Measurements from ENCODE around the gene SLC38A11. TPM values are rescaled to one million over a fixed set of nuclear protein-coding genes. Genes with fewer than 3 reads are reported as not detected.

SLC38A11 gene
- total and polyA plus RNA-seq, 10 of the 15 experiments (the other 5 are each of a cell fraction or from before 2014, with no cell fraction given): not detected

DNA sequence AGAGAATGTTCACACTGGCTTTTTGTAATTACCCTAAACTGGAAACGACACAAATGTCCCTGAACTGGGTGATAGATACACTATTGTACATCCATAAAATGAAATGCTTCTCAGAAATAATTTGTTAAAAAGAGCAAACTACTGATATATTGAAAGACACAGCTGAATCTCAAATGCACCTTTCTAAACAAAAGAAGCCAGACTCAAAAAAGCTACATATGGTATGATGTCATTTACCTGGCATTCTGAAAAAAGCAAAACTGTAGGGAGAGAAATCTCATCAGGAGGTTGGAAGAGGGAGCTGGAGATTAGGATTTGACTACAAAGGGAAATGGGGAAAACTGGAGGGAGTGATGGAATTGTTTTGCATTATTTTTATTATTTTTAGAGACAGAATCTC is 12.0 kb downstream of the SLC38A11 start:
- Histone ChIP-seq H3K4me1 (ENCODE audit: control insufficient read depth, insufficient read depth, low read length) (no peaks in the 10 kb centered on the region), H3K4me3 (no peak overlapping the region), H3K9ac (ENCODE audit: control insufficient read depth, insufficient read depth, low read length) (no peak overlapping the region), H3K27ac (ENCODE audit: control insufficient read depth, insufficient read depth) (no peak overlapping the region), H4K20me1 (ENCODE audit: control insufficient read depth, insufficient read depth) (no peaks in the 10 kb centered on the region), H3K36me3 (ENCODE audit: control insufficient read depth in 2 of 2, insufficient read depth in 2 of 2, low read length in 1 of 2) (no peaks in the 10 kb centered on the region), H3K4me2 (ENCODE audit: control insufficient read depth, insufficient read depth) (no peak overlapping the region), H2AFZ (ENCODE audit: control insufficient read depth, low read depth, low read length) (no peak overlapping the region), H3K27me3 (replicated peaks in 1 of 2; ENCODE audit: control insufficient read depth in 2 of 2, insufficient read depth in 2 of 2, low read length in 1 of 2) (no peaks in the 10 kb centered on the region), H3K9me3 (replicated peaks; ENCODE audit: control insufficient read depth, insufficient read depth, low read length) (no peaks in the 10 kb centered on the region), H3K79me2 (ENCODE audit: control insufficient read depth, insufficient read depth, low read length) (no peaks in the 10 kb centered on the region)
- WGBS (ENCODE audit: insufficient coverage, insufficient replicate concordance, low lambda C conversion rate, missing lambda C conversion rate): 0% methylated on average over 1 of the region's 1 CpG
- CTCF ChIA-PET: interaction anchor here (0.6 to 0.9 kb wide), 2 partner anchors 68 to 261 kb away, joined by 3 read pairs; partner anchors contain the start of gene SCN3A
- FAIRE-seq (no peak), DNase-seq (ENCODE audit: low read depth, low spot score) (no peak), ATAC-seq (no peak)
- SMC1A ChIA-PET (ENCODE audit: uncharacterized antibody, unreplicated experiment): no interaction called here
- POLR2A ChIA-PET: no interaction called here
- in situ Hi-C loops (cut with MboI) (no loop called here), intact Hi-C loops (cut with micrococcal nuclease; ENCODE audit: unreplicated experiment) (no loop called here)
- BruUV-seq (replicated peaks): no TSS peak
- RAD21 ChIA-PET (ENCODE audit: unreplicated experiment): no interaction called here
- no peak for TF ChIP-seq RBBP5 (conservative IDR thresholded peaks at IDR 0.05)

GRCh38 chr2:164937864-164938401 is 17.4 kb downstream of the SLC38A11 start:
- H3K9ac ChIP-seq (ENCODE audit: control insufficient read depth, insufficient read depth, low read length): no peak overlapping the region
- H3K27ac ChIP-seq (ENCODE audit: control insufficient read depth, insufficient read depth): no peak overlapping the region
- no peak overlapping the region for H3K4me2 ChIP-seq (ENCODE audit: control insufficient read depth, insufficient read depth)
- WGBS (ENCODE audit: insufficient coverage, insufficient replicate concordance, low lambda C conversion rate, missing lambda C conversion rate): 27% methylated on average over 3 of the region's 3 CpGs
- H3K36me3 ChIP-seq (ENCODE audit: control insufficient read depth in 2 of 2, insufficient read depth in 2 of 2, low read length in 1 of 2): no peaks in the 10 kb centered on the region
- no peaks in the 10 kb centered on the region for H3K4me1 ChIP-seq (ENCODE audit: control insufficient read depth, insufficient read depth, low read length)
- in situ Hi-C loops (cut with MboI) (no loop called here), intact Hi-C loops (cut with micrococcal nuclease; ENCODE audit: unreplicated experiment) (no loop called here)
- no peak for DNase-seq (ENCODE audit: low read depth, low spot score)
- no peaks in the 10 kb centered on the region for H4K20me1 ChIP-seq (ENCODE audit: control insufficient read depth, insufficient read depth)
- no TSS peak for BruUV-seq (replicated peaks)
- RAD21 ChIA-PET (ENCODE audit: unreplicated experiment): no interaction called here
- H3K27me3 ChIP-seq (replicated peaks in 1 of 2; ENCODE audit: control insufficient read depth in 2 of 2, insufficient read depth in 2 of 2, low read length in 1 of 2): no peaks in the 10 kb centered on the region
- H3K79me2 ChIP-seq (ENCODE audit: control insufficient read depth, insufficient read depth, low read length): no peaks in the 10 kb centered on the region
- H3K4me3 ChIP-seq: no peak overlapping the region
- H2AFZ ChIP-seq (ENCODE audit: control insufficient read depth, low read depth, low read length): no peak overlapping the region
- CTCF ChIA-PET: interaction anchor here (1.0 kb wide), 1 partner anchor 79 kb away, joined by 3 read pairs; no protein-coding TSS in a partner anchor
- H3K9me3 ChIP-seq (replicated peaks; ENCODE audit: control insufficient read depth, insufficient read depth, low read length): no peaks in the 10 kb centered on the region
- SMC1A ChIA-PET (ENCODE audit: uncharacterized antibody, unreplicated experiment): no interaction called here
- no peak for ATAC-seq
- FAIRE-seq: no peak
- POLR2A ChIA-PET: no interaction called here
- no peak for TF ChIP-seq CREM (IDR thresholded peaks at IDR 0.05; ENCODE audit: low read depth)
- TF ChIP-seq KLF5 (IDR thresholded peaks at IDR 0.05; ENCODE audit: partially characterized antibody): no peak
- no peak for TF ChIP-seq POLR2AphosphoS5 (IDR thresholded peaks at IDR 0.05; ENCODE audit: low read length)
- TF ChIP-seq MYC (IDR thresholded peaks at IDR 0.05; ENCODE audit: insufficient read depth, insufficient read length, insufficient replicate concordance, low read length, severe bottlenecking): no peak
- TF ChIP-seq, protein P1, sequence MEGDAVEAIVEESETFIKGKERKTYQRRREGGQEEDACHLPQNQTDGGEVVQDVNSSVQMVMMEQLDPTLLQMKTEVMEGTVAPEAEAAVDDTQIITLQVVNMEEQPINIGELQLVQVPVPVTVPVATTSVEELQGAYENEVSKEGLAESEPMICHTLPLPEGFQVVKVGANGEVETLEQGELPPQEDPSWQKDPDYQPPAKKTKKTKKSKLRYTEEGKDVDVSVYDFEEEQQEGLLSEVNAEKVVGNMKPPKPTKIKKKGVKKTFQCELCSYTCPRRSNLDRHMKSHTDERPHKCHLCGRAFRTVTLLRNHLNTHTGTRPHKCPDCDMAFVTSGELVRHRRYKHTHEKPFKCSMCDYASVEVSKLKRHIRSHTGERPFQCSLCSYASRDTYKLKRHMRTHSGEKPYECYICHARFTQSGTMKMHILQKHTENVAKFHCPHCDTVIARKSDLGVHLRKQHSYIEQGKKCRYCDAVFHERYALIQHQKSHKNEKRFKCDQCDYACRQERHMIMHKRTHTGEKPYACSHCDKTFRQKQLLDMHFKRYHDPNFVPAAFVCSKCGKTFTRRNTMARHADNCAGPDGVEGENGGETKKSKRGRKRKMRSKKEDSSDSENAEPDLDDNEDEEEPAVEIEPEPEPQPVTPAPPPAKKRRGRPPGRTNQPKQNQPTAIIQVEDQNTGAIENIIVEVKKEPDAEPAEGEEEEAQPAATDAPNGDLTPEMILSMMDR (IDR thresholded peaks at IDR 0.05 in 2 of 3, conservative IDR thresholded peaks at IDR 0.05 in 1 of 3; ENCODE audit: control insufficient read depth in 2 of 3, extremely low read depth in 1 of 3, insufficient read depth in 1 of 3, low read depth in 3 of 3, low read length in 3 of 3): no peak
- no peak for TF ChIP-seq E4F1 (IDR thresholded peaks at IDR 0.05; ENCODE audit: borderline replicate concordance, partially characterized antibody)
